K562 (cell line): ENCODE results near the gene TRPV5. TPM values are rescaled to one million over a fixed set of nuclear protein-coding genes. Genes with fewer than 3 reads are reported as not detected.

ENCODE experiments used
- EHMT2 ChIP-seq: fragments of 450-650 bp; IDR thresholded peaks from 2 replicates; pipeline ENCODE4 v1.6.1; 2018; ENCODE audit warnings: antibody characterized with exemption
- ESRRB ChIP-seq: fragments of 250-450 bp; sonication (Bioruptor Pico); IDR thresholded peaks from 2 replicates; pipeline ENCODE4 v1.5.0; 2020; ENCODE audit warnings: mild to moderate bottlenecking, moderate library complexity, borderline replicate concordance
- GABPB2 ChIP-seq: fragments of 250-450 bp; sonication (Bioruptor Pico); conservative IDR thresholded peaks from 2 replicates; pipeline ENCODE4 v1.5.1; 2021; ENCODE audit warnings: mild to moderate bottlenecking
- HMG20A ChIP-seq: fragments of 450-650 bp; formaldehyde crosslinking; conservative IDR thresholded peaks from 2 replicates; pipeline ENCODE4 v1.4.0; 2020; ENCODE audit warnings: mild to moderate bottlenecking, mixed read lengths
- HNRNPL ChIP-seq: fragments of 200-400 bp; formaldehyde crosslinking; IDR thresholded peaks from 2 replicates; pipeline ENCODE4 v1.6.1; 2017; ENCODE audit warnings: low read depth, mild to moderate bottlenecking, low read length
- JUNB ChIP-seq: fragments of 450-650 bp; formaldehyde crosslinking; conservative IDR thresholded peaks from 2 replicates; pipeline ENCODE4 v1.4.0; 2020; ENCODE audit warnings: mild to moderate bottlenecking
- LEF1 ChIP-seq: fragments of 450-650 bp; IDR thresholded peaks from 2 replicates; pipeline ENCODE4 v1.6.1; 2016; ENCODE audit warnings: mild to moderate bottlenecking
- MCM3 ChIP-seq: fragments of 450-650 bp; IDR thresholded peaks from 2 replicates; pipeline ENCODE4 v1.6.1; 2016
- NFE2 ChIP-seq: IDR thresholded peaks from 2 replicates; pipeline ENCODE4 v1.6.1; 2014; ENCODE audit warnings: antibody characterized with exemption, low read depth
- PHTF2 ChIP-seq: fragments of 250-450 bp; sonication (Bioruptor Pico); IDR thresholded peaks from 2 replicates; pipeline ENCODE4 v1.5.0; 2021; ENCODE audit warnings: mild to moderate bottlenecking
- POLR2A ChIP-seq: fragments of 450-650 bp; conservative IDR thresholded peaks from 2 replicates; pipeline ENCODE4 v1.6.1; 2016
- SETDB1 ChIP-seq: IDR thresholded peaks from one replicate; pipeline ENCODE4 v1.6.1; 2012; ENCODE audit warnings: low read length, control low read depth, inconsistent platforms
- U2AF1 ChIP-seq: fragments of 200-400 bp; formaldehyde crosslinking; optimal IDR thresholded peaks from 2 replicates; pipeline ENCODE3; 2017; ENCODE audit warnings: mild to moderate bottlenecking, low read depth, low read length, moderate library complexity
- XRCC4 ChIP-seq: IDR thresholded peaks from one replicate; pipeline ENCODE4 v1.6.1; 2011; ENCODE audit not compliant: insufficient read depth, insufficient read length; ENCODE audit errors: extremely low read depth
- ZBTB17 ChIP-seq: fragments of 450-650 bp; formaldehyde crosslinking; IDR thresholded peaks from 2 replicates; pipeline ENCODE4 v1.4.0; 2020; ENCODE audit warnings: mild to moderate bottlenecking
- ZBTB8A ChIP-seq: fragments of 450-650 bp; IDR thresholded peaks from 2 replicates; pipeline ENCODE4 v1.6.1; 2018; ENCODE audit warnings: mild to moderate bottlenecking, moderate library complexity; ENCODE audit not compliant: partially characterized antibody
- ZNF143 ChIP-seq: sonication (generic); formaldehyde crosslinking; IDR thresholded peaks from 2 replicates; pipeline ENCODE4 v1.9.0; 2022; ENCODE audit warnings: mild to moderate bottlenecking, missing genetic modification reagents
- ZNF316 ChIP-seq: fragments of 450-650 bp; IDR thresholded peaks from 2 replicates; pipeline ENCODE4 v1.6.1; 2016
- ZNF655 ChIP-seq: fragments of 250-450 bp; sonication (Bioruptor Pico); IDR thresholded peaks from 2 replicates; pipeline ENCODE4 v1.5.0; 2021
- ZNF696 ChIP-seq: fragments of 250-450 bp; sonication (Bioruptor Pico); conservative IDR thresholded peaks from 2 replicates; pipeline ENCODE4 v1.4.0; 2020; ENCODE audit warnings: mild to moderate bottlenecking, moderate library complexity
- polyA plus RNA-seq, 8 experiments: library from polyadenylated mRNA; depleted of rRNA in 4 of 8; stranded (reverse) in 5 of 8; unstranded in 3 of 8; fragments of >200 nt; fragmentation: Nextera tagmentation in 2 of 8; fragmentation: Illumina TruSeq in 1 of 8; extraction: Ambion mirVana in 2 of 8; extraction: Trizol in 1 of 8; gene quantifications; 2 replicates each; pipeline versions ENCODE4 v1.2.1 to v1.2.3, GENCODE V29; 2011 to 2014; ENCODE audit warnings: inconsistent platforms in 1 of 8, missing spikeins in 1 of 8
- total RNA-seq, 7 experiments: library from RNA; depleted of rRNA in 6 of 7; stranded (reverse); fragments of >200 nt in 6 of 7; fragmentation: Illumina TruSeq in 2 of 7; extraction: Trizol in 2 of 7; gene quantifications; 2 replicates each; pipeline versions ENCODE4 v1.2.1 to v1.2.3, GENCODE V29; 2011 to 2021; ENCODE audit warnings: low replicate concordance in 1 of 7
- TF ChIP-seq, protein P1 (sequence below): fragments of 250-450 bp; sonication (Bioruptor Pico); IDR thresholded peaks from 2 replicates; pipeline ENCODE4 v1.8.0; 2021; ENCODE audit warnings: borderline replicate concordance, mild to moderate bottlenecking, moderate library complexity; ENCODE audit not compliant: poor library complexity, severe bottlenecking
- TF ChIP-seq, protein P2 (sequence below): fragments of 450-650 bp; IDR thresholded peaks from 2 replicates; pipeline ENCODE4 v1.6.1; 2018; ENCODE audit not compliant: partially characterized antibody
- TF ChIP-seq, protein P3 (sequence below): fragments of 250-450 bp; sonication (Bioruptor Pico); IDR thresholded peaks from 2 replicates; pipeline ENCODE4 v1.8.0; 2021; ENCODE audit warnings: moderate library complexity, mild to moderate bottlenecking, inconsistent platforms
- TF ChIP-seq, protein P4 (sequence below): fragments of 250-450 bp; sonication (Bioruptor Pico); IDR thresholded peaks from 2 replicates; pipeline ENCODE4 v1.8.0; 2022; ENCODE audit warnings: moderate library complexity, mild to moderate bottlenecking, inconsistent platforms

Gene TRPV5
- total and polyA plus RNA-seq, 9 of the 15 experiments (the other 6 are each of a cell fraction or from before 2014, with no cell fraction given), result not detected

GRCh38 chr7:142964502-142965246 lies 31.1 kb upstream of the TRPV5 start (continued):
- TF ChIP-seq, protein P1, sequence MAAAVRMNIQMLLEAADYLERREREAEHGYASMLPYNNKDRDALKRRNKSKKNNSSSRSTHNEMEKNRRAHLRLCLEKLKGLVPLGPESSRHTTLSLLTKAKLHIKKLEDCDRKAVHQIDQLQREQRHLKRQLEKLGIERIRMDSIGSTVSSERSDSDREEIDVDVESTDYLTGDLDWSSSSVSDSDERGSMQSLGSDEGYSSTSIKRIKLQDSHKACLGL (CRISPR knock-in tag), result no peak
- TF ChIP-seq ZBTB8A (no peak), HMG20A (CRISPR knock-in tag) (no peak), ZNF143 (CRISPR knock-in tag) (no peak), ZBTB17 (CRISPR knock-in tag) (no peak), MCM3 (no peak), LEF1 (0 out of 2 replicates have a peak, but pooled peaks have one; percentile 36), NFE2 (peak; percentile 74), ZNF316 (no peak), POLR2A (no peak), U2AF1 (no peak), ESRRB (CRISPR knock-in tag) (no peak), PHTF2 (CRISPR knock-in tag) (no peak), HNRNPL (no peak), GABPB2 (CRISPR knock-in tag) (no peak), XRCC4 (no peak), EHMT2 (peak; percentile 81; the same call in 1 of the 2 replicates), JUNB (CRISPR knock-in tag) (peak; percentile 92), ZNF655 (CRISPR knock-in tag) (no peak), ZNF696 (CRISPR knock-in tag) (no peak), SETDB1 (no peak)
- TF ChIP-seq, protein P2, sequence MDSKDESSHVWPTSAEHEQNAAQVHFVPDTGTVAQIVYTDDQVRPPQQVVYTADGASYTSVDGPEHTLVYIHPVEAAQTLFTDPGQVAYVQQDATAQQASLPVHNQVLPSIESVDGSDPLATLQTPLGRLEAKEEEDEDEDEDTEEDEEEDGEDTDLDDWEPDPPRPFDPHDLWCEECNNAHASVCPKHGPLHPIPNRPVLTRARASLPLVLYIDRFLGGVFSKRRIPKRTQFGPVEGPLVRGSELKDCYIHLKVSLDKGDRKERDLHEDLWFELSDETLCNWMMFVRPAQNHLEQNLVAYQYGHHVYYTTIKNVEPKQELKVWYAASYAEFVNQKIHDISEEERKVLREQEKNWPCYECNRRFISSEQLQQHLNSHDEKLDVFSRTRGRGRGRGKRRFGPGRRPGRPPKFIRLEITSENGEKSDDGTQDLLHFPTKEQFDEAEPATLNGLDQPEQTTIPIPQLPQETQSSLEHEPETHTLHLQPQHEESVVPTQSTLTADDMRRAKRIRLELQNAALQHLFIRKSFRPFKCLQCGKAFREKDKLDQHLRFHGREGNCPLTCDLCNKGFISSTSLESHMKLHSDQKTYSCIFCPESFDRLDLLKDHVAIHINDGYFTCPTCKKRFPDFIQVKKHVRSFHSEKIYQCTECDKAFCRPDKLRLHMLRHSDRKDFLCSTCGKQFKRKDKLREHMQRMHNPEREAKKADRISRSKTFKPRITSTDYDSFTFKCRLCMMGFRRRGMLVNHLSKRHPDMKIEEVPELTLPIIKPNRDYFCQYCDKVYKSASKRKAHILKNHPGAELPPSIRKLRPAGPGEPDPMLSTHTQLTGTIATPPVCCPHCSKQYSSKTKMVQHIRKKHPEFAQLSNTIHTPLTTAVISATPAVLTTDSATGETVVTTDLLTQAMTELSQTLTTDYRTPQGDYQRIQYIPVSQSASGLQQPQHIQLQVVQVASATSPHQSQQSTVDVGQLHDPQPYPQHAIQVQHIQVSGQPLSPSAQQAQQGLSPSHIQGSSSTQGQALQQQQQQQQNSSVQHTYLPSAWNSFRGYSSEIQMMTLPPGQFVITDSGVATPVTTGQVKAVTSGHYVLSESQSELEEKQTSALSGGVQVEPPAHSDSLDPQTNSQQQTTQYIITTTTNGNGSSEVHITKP, result no peak
- TF ChIP-seq, protein P3, sequence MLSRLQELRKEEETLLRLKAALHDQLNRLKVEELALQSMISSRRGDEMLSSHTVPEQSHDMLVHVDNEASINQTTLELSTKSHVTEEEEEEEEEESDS (CRISPR knock-in tag), result no peak
- TF ChIP-seq, protein P4, sequence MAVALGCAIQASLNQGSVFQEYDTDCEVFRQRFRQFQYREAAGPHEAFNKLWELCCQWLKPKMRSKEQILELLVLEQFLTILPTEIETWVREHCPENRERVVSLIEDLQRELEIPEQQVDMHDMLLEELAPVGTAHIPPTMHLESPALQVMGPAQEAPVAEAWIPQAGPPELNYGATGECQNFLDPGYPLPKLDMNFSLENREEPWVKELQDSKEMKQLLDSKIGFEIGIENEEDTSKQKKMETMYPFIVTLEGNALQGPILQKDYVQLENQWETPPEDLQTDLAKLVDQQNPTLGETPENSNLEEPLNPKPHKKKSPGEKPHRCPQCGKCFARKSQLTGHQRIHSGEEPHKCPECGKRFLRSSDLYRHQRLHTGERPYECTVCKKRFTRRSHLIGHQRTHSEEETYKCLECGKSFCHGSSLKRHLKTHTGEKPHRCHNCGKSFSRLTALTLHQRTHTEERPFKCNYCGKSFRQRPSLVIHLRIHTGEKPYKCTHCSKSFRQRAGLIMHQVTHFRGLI (CRISPR knock-in tag), result no peak
